ENCODE measurements around the gene UPK2. TPM values are rescaled to one million over a fixed set of nuclear protein-coding genes. Genes with fewer than 3 reads are reported as not detected.

UPK2 gene
- total RNA-seq, 2 experiments from 2014 or later, result 0.28 to 0.34 TPM

GRCh38 chr11:118971646-118972045 lies 15.5 kb downstream of the UPK2 start, which contains the start of gene FOXR1:
Gene FOXR1, plus strand, starts transcription at chr11:118971761. Its CDS starts 171 bp downstream, at chr11:118971932.
- Histone ChIP-seq H3K9me2 (ENCODE audit: insufficient read depth, low read length) (no peaks in the 10 kb centered on the region), H3K4me2 (ENCODE audit: low read length) (no peak within 1 kb of the TSS), H3K9me3 (ENCODE audit: low read length) (no peaks in the 10 kb centered on the region), H3K4me3 (ENCODE audit: low read depth, low read length, poor library complexity, severe bottlenecking) (no peak within 1 kb of the TSS), H4K20me1 (ENCODE audit: insufficient read depth, low read length) (no peaks in the 10 kb centered on the region), H3K4me1 (ENCODE audit: insufficient read depth, low read length, poor library complexity, severe bottlenecking) (no peaks in the 10 kb centered on the region), H3K36me3 (ENCODE audit: insufficient read depth, low read length) (no peaks in the 10 kb centered on the region), H3K27ac (ENCODE audit: low read depth, low read length, poor library complexity, severe bottlenecking) (no peak within 1 kb of the TSS), H3K79me2 (ENCODE audit: insufficient read depth, low read depth, low read length) (no peaks in the 10 kb centered on the region), H2AFZ (ENCODE audit: low read length) (no peak within 1 kb of the TSS)
- intact Hi-C loops (cut with micrococcal nuclease; ENCODE audit: unreplicated experiment), result no loop called here
- no TSS peak for BruUV-seq (replicated peaks)
- no peak for TF ChIP-seq EZH2phosphoT487 (IDR thresholded peaks at IDR 0.05; ENCODE audit: borderline replicate concordance, low read depth, low read length)
- TF ChIP-seq CTCF (conservative IDR thresholded peaks at IDR 0.05; ENCODE audit: low read length), result no peak
- ChIA-PET CTCF (ENCODE audit: unreplicated experiment) (no interaction called here), POLR2A (no interaction called here)
- DNase-seq (ENCODE audit: low spot score), result no peak

DNA sequence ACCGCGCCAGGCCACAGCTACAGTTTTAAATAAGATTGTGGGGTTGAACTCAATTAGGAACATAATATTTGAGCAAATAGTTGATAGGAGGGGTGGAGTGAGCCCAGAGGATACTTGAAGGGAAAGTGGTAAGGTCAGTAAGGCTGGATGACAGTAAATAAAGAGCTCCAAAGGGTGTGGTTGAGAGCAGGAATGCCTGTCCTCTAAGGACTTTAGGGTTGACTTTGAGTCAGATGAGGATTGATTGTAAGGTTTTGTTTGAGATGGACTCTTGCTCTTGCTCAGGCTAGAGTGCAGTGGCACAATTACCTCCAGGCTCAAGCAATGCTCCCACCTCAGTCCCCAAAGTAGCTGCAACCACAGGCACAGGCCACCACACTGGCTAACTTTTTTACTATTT lies 17.9 kb downstream of the UPK2 start:
- no TSS peak for BruUV-seq (replicated peaks)
- POLR2A ChIA-PET, result interaction anchor here (0.6 kb wide), 1 partner anchor 11 kb away, joined by 4 read pairs; no protein-coding TSS in a partner anchor

More for the DNA sequence above, 17.9 kb downstream of the UPK2 start:
- CTCF ChIA-PET (ENCODE audit: unreplicated experiment), result no interaction called here
- Histone ChIP-seq H3K79me2 (ENCODE audit: insufficient read depth, low read depth, low read length) (no peaks in the 10 kb centered on the region), H3K9me2 (ENCODE audit: insufficient read depth, low read length) (no peaks in the 10 kb centered on the region), H3K36me3 (ENCODE audit: insufficient read depth, low read length) (no peaks in the 10 kb centered on the region), H3K4me2 (ENCODE audit: low read length) (no peak overlapping the region), H3K27ac (ENCODE audit: low read depth, low read length, poor library complexity, severe bottlenecking) (no peak overlapping the region), H2AFZ (ENCODE audit: low read length) (no peak overlapping the region), H3K4me1 (ENCODE audit: insufficient read depth, low read length, poor library complexity, severe bottlenecking) (no peaks in the 10 kb centered on the region), H4K20me1 (ENCODE audit: insufficient read depth, low read length) (no peaks in the 10 kb centered on the region), H3K4me3 (ENCODE audit: low read depth, low read length, poor library complexity, severe bottlenecking) (no peak overlapping the region), H3K9me3 (ENCODE audit: low read length) (no peaks in the 10 kb centered on the region)
- TF ChIP-seq EZH2phosphoT487 (IDR thresholded peaks at IDR 0.05; ENCODE audit: borderline replicate concordance, low read depth, low read length), result no peak
- TF ChIP-seq CTCF (conservative IDR thresholded peaks at IDR 0.05; ENCODE audit: low read length), result no peak
- no peak for DNase-seq (ENCODE audit: low spot score)
- intact Hi-C loops (cut with micrococcal nuclease; ENCODE audit: unreplicated experiment), result no loop called here

All from OCI-LY7 (cell line).